GM21723 (cell line): Measurements from ENCODE around the gene UPF3A.
A peak's percentile ranks its signal among the peaks of the same experiment; 100 is the strongest.
"Not testable (repeated sequence)": the region's sequence is repeated elsewhere in the genome, so short reads cannot be mapped to it uniquely, and the experiment has no call there.

Experiments used
- ATAC-seq: cut with Tn5 transposase; IDR thresholded peaks from one replicate; pipeline ENCODE4 v1.9.1; 2021; ENCODE audit warnings: mild to moderate bottlenecking, moderate library complexity; ENCODE audit not compliant: unreplicated experiment

Gene UPF3A

DNA sequence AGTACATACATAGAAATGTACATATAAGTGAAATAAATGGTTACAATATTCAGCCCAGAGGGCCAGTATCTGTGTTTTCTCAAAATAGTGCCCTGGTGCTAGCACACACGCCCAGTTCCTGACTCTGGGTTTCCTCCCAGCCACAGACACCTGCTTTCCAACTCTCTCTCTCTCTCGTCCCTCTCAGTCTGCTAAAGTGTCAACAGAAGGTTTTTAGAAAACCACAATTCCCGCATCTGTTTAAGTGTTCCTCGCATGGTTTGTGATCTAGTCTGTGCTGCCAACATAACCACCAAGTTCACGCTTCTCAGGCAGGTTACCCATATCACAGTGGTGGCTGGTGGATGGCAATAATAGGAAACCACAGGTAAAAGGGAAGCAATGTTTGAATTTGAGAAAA is 17.8 kb upstream of the UPF3A start:
- no peak for ATAC-seq

DNA sequence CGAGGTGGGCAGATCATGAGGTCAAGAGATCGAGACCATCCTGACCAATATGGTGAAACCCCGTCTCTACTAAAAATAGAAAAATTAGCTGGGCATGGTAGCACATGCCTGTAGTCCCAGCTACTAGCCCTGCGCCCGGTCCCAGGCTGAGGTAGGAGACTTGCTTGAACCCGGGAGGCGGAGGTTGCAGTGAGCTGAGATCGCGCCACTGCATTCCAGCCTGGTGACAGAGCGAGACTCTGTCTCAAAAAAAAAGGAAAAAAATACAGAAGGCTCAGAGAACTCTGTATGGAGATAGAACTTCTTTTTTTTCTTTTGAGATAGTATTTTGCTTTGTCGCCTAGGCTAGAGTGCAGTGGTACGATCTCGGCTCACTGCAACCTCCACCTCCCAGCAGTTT is 17.1 kb upstream of the UPF3A start:
- ATAC-seq = not testable (repeated sequence)

DNA sequence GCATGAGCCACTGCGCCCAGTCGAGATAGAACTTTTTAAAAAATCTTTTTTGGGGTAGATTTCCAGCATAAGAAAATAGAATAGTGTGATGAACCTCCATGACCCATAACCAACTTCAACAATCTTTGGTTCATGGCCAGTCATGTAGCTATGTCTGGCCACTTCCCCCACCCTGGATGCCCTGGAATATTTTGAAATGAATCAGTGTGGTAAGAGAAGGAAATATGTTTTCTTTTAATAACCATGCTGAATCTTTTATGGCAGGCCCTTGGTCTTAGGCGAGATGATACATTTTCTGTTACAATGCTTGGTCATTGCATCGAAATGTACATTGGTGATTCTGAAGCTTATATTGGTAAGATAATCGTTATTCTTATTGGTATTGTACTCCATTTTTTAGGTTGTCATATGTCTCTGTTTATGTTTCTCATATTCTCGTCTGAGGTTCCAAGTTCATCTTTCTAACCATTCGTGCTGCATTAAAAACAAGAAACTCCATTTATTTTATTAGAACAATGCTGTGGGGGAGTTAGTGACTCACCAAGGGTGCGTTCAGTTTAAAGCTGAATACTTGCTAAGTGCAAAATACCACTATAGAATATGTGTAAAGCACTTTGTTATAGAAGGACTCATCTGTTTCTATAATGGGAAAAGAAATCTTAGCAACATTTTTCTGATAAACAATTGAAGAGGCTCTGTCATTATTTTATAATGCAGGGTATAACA is 16.4 kb upstream of the UPF3A start:
- no peak for ATAC-seq

DNA sequence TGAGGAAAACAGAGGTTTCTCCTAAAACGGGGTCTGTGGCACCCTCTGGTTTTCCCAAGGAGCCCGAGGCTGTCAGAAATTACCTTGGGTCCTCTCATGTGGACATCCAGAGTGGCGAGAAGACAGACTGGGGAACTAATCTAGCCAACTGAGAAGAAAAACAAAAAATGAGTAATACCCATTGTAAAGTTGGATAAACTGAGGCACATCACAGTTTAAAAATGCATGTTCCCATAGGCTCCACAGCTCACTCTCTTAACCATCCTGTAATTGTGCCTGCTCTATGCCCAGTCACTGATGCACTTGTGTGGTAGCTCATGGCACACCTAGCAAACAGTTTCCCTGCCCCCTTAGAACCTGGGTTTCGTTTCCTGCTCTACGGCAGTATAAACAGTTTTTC is 15.2 kb upstream of the UPF3A start:
- no peak for ATAC-seq

DNA sequence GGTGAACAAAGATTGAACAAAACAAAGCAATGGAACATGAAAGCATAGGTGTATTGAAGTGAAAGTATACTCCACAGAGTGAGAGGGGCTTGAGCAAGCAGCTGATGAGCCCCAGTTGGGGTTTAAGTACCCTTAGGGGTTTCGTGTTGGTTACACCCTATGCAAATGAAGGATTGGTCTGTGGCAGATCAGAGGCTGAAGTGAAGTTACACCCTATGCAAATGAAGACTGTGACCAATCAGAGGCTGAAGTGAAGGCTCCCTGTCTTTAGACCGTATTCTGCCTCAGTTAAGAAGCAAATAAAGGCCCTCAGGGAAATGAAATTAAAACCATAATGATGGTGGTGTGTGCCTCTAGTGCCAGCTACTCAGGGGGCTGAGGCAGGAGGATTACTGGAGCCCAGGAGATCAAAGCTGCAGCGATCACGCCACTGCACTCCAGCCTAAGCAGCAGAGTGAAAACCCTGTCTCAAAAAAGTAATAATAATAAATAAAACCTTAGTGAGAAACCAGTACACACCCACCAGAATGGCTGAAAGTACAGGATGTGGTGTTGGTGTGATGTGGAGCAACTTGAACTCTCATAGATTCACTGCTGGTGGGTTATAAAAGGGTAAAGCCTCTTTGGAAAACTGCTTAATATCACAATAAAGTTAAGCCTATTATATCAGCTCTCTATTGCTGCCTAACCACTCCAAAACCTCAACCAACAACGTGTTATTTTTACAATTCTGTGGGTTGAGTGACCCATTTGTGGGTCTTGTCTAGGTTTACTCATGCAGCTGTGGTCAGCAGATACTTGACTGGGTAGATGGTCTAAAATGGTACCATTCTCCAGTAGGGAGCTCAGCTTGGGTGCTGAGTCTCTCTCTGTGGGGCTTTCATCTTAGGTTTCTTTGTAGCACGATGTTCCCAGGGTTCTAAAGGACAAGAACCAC is 12.8 kb upstream of the UPF3A start:
- no peak for ATAC-seq

DNA sequence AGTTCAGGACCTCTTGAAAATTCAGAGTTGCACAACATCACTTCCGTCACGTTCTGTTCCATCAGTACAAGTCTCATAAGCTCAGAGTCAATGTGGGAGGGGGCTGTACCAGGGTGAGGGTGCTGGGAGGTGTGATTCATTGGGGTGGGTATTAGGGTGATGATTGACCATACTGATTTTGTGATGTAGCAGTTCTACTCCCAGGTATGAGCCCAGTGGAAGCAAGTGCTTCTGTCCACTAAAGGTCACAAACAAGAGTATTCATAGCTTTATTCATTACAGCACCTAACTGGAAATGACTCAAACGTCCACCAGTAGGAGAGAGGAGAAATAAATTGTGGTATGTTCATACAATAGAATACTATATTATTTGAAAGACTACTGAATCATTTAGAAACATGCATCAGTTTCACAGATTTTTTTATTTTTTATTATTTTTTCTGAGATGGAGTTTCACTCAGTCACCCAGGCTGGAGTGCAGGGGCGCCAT is 12.1 kb upstream of the UPF3A start:
- no peak for ATAC-seq

DNA sequence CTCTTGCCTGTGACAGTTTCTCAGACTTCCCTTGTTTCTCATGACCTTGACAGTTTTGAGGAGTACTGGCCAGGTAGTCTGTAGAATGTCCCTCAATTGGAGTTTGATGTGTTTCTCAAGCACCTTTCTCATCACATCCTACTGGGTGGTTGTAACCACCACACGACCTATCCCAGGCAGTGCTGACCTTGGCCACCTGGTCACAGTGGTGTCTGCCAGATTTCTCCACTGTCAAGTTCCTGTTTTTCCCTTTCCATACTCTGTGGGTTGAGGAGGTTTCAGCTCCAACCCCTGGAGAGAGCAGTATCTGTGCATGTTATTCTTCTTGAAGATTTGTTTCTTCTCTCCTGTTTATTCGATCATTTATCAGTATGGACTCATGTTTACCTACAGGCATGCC is 8.4 kb upstream of the UPF3A start:
- no peak for ATAC-seq

DNA sequence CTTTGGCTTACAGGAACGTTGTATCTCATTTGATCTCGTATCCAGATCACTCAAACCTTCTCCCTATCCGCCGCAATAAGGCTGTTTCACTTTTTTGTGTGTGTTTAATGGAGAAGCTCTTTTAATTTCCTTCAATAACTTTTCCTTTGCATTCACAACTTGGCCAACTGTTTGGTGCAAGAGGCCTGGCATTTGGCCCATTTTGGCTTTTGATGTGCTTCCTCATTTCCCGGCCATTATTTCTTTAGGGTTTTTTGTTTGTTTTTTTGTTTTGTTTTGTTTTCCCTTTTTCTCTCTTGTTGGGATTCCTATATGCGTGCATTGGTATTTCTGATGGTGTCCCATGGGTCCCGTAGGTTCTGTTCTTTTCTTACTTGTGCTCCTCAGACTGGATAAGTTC is 6.1 kb upstream of the UPF3A start:
- ATAC-seq = no peak

DNA sequence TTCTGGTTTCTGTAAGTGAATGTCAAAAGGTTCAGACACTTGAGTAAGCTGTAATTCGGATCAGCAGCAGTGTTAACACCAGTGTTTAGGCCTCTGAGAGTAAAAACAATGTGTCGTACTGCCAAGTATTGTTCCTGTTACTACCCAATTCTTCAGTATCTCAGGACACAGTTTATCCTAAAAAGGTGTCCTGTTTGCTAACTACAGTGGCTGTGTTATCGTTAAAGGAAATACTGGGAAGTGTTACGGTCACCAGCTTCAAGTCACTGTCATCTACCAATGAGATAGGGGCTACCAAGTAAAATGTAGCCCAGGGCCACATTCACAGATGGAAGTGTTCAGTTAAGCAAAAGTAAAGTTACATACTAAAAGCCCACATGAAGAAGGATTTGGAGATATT is 2.3 kb upstream of the UPF3A start:
- no peak for ATAC-seq

DNA sequence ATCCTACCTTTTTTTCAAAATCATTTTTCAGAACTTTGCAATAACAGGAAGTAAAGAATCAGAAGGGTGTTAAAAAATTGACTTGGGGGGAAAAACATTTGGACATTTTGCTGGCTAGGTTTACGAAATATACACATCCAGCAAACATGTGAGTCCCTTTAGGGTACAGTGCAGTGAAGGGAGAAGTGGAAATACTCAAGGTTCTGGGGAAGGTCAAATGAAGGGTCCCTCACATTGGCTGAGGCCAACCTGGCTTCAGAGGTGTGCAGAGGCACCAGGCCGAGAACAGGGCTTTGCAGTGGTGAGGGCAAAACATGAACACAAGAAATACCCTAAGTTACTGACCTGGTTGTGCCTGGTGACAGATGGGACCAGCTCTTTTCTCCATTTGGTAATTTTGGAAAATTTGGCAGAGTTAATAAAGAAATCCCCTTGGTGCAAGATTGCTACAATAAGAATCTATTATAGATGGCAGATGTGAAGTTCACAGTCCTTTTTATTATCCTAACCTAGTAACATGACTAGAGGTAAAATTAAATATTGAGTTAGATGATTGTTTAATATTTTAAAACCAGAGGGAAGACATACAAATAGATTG is 1.5 kb upstream of the UPF3A start:
- no peak for ATAC-seq

DNA sequence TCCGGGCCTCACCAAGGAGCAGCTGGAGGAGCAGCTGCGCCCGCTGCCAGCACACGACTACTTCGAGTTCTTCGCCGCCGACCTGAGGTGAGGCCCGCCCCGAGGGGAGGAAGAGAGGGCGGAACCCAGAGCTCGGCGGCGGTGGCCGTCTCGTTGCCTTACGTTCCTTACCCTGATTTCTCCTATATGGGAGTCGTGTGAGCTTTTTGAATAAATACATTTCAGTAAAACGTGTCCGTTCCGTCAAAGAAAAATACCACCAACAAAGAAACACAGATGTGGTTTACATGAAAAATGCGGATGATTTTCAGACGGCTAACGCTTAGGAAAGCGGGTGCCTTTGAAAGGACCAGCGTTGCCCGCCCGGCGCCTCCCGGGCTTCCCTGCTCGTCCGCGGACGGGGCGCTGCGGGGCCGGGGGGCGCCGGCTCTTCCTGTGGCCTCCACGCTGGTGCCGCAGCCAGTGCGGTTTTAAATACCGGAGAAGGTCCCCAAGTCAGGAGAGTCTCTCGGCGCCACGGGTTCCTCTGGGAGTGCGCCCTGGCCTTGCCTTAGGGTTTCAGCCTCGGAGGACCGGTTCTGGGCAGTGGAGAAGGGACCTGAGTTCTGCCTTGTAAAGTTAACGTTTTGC is 755 bp downstream of the UPF3A start:
- ATAC-seq = peak; percentile 50

DNA sequence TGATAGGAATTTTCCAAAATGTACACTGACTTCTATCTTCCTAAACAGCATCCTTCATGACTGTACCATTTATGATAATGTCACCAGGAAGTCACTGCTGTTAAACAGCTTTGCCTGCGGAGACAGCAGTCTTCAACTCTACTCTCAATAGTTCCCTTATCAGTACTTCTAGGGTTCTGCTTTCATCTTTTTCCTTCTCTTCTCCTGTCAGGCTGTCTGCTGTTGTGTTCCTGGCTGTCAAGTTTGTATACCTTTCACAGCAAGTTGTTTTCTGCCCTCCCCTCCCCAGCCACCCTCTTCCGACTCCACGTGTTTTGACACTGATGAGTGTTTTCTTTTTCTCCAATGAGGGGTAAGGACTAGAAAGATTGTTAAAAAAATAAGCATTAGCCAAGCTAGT is 2.2 kb downstream of the UPF3A start:
- ATAC-seq = no peak

DNA sequence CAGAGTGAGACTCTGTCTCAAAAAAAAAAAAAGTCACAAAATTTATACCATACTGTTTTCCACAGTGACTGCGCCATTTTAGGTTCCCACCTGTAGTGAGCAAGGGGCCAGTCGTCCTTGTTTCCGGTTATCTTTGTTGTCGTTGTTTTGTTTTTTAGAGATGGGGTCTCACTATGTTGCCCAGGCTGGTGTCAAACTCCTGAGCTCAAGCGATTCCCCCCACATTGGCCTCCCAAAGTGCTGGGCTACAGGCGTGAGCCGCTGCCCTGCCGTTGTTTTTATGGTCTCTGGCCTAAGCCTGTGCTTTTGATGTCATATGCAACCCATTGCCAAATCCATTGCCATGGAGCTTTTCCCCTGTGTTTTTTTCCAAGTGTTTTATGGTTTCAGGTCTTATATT is 3.3 kb downstream of the UPF3A start:
- ATAC-seq = no peak

DNA sequence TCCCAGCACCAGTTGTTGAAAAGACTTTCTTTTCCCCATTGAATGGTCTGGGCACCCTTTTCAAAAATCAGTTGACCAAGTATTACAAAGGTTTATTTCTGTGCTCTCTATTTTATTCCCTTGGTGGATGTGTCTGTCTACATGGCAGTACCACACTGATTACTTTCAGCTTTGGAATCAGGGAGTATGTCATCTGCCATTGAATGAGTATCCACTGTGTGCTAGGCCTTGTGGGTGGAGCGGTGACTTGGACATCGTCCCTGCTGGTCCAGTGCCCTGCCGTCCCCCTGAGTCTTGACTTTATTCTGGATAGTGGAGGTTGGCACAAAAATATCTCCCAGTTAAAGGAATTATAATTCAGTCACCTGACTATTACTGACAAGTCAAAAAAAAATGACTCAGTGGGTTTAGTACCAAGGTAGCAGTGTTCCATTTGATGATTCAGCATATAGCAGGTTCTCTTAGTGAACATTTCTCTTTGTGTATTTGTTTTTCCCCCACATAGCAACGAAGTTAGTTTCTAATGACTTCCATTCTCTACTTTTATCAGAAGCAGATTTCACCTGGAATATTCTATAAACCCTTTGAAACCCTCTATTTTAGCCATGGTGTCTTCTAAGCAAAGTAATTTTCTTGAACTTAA is 3.9 kb downstream of the UPF3A start:
- ATAC-seq = no peak

DNA sequence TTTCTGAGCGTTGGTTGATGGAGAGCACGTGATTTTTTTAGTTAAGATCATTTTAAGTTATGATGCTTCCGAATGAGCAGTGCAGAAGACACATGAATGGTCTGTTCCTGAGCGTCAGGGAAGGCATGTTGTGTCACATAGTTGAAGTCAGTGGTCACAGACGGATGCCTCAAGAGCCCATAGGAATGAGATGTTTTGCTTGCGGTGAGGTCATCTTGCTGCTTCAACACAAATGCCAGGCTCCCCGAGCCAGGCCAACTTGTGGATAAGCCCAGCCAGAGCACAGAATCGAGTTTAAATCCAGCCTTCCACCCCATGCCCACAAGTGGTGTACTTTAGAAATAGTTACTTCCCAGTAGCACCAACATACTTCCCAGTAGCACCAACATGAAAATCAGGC is 5.4 kb downstream of the UPF3A start:
- no peak for ATAC-seq

DNA sequence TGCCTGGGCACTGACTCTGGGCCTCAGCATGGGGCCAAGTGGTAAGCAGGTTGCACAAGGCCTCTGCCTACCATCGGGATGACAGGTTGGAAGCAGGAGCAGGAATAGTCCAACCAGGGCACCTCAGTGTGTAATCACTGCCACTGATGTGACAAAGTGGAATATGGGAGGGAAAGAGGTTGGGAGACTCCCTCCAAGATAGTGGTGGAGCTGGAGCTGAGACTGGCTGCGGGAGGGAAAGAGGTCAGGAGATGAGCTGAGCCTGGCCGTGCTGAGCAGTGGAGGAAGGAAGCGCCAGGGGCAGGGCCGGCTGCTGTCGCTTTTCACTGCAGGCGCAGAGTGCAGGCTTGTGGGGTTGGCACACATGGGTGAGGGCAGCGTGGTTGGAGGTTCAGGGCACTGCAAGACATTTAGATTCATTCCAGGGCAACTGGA is 6.8 kb downstream of the UPF3A start:
- no peak for ATAC-seq

DNA sequence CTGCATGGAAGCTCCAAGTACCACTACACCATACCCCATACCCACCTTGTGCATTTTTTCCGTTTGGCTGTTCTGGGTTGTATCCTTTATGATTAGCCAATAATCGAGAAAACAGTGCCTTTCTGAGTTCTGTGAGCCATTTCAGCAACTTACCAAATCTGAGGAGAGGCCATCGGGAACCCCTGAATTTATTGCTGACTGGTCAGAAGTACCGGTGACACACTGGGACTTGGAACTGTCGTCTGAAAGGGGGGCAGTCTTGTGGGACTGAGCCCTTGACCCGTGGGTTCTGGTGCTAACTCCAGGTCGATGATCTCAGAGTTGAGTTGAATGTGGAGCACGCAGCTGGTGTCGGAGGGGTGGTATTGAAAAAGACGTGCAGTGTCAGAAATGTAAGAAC is 15.0 kb downstream of the UPF3A start:
- ATAC-seq = no peak

DNA sequence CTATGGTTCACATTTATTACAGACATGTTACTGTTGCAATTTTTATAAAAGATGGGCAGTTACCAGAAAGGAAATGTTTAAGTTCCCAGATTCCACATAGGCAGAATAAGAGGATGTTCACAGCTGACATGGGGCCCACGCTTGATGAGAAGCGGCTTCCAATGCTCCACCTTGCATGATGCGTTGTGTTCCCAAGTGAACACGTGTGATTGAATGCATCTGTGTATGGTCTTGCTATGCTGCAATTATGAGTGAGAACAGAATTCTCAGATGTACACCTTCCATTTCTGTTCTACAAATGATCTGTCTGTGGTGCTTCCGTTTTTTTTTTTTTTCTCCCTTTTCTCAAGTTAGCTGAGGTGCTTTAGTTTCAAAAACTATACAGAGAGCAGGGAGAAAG is 15.5 kb downstream of the UPF3A start:
- ATAC-seq = no peak

DNA sequence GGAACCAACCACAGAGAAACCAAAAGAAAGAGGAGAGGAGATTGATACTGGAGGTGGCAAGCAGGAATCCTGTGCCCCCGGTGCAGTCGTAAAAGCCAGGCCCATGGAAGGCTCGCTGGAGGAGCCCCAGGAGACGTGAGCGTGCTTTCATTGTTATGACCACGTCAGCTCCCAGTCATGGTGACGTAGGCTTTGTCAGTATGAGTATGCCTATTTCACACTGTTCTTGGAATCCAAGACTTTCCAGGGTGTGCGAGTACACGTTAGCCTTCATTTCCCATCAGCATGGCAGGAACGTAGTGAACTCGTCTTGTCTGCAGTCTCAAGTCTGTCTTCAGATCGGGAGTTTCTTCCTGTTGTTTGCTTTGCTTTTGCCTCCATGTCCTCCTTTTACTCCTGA is 17.5 kb downstream of the UPF3A start:
- ATAC-seq = no peak

DNA sequence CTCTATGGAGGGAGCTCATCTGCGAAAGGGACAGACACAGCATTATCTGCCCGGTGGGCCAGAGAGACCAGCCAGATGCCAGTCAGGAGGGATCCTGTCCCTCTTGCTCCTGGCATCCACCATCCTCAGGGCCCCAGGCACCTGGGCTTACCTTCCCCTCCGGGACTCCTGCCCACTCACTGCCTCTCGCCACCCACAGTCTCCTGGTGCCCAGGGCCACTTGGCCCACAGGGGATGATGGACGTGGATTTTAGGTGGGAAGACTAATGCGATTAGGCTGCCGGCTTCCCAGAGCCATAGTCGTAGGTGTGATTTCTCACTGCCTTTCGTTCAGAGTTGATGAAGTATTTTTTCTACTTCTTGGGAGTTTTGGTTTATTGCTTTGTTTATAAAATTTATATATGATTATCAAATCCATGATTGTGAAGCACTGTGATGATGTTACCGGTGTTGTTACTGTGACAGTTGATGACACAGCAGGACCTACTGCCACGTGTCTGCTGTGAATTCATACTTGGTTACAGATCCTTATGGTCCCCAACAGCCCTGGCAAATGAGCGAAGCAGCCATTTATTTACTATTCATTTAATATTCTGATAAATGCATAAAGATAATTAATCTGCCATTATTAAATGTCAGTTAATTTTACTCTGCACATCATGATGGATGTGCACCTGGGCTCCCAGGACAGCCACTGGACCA is 18.4 kb downstream of the UPF3A start:
- no peak for ATAC-seq
